Natural killer cell (primary cell): ENCODE data around the gene TSPY4. TPM values are rescaled to one million over a fixed set of nuclear protein-coding genes. Genes with fewer than 3 reads are reported as not detected.
"Not testable (repeated sequence)": the region's sequence is repeated elsewhere in the genome, so short reads cannot be mapped to it uniquely, and the experiment has no call there.

Source experiments
- ATAC-seq, 3 donors: fragments of 150-1000 bp in 2 of 3; fragments of 200-7000 bp in 1 of 3; cut with Tn5 transposase; 1 replicate in 1 of 3; 2 replicates in 2 of 3; pipeline ENCODE4 v1.10.0; 2021; ENCODE audit warnings: mild to moderate bottlenecking in 2 of 3, moderate library complexity in 2 of 3
- DNase-seq, 2 donors: peaks; one replicate each; pipeline versions ENCODE4 v3.0.0 to v3.0.0-alpha.2; 2013 to 2021; ENCODE audit warnings: mixed read lengths in 1 of 2
- H3K27ac ChIP-seq: one replicate; pipeline ENCODE4 v1.5.1; 2013; ENCODE audit warnings: mild to moderate bottlenecking, low read length
- H3K27me3 ChIP-seq: one replicate; pipeline ENCODE4 v1.6.1; 2013; ENCODE audit warnings: low read length; ENCODE audit not compliant: control insufficient read depth, insufficient read depth
- H3K36me3 ChIP-seq: one replicate; pipeline ENCODE4 v1.6.1; 2013; ENCODE audit warnings: low read length; ENCODE audit not compliant: control insufficient read depth, insufficient read depth
- H3K4me1 ChIP-seq: one replicate; pipeline ENCODE4 v1.6.1; 2013; ENCODE audit warnings: low read length; ENCODE audit not compliant: control insufficient read depth, insufficient read depth
- H3K4me3 ChIP-seq: one replicate; pipeline ENCODE4 v1.5.1; 2013; ENCODE audit warnings: low read length
- H3K9me3 ChIP-seq: one replicate; pipeline ENCODE4 v1.6.1; 2013; ENCODE audit warnings: low read length; ENCODE audit not compliant: control insufficient read depth, insufficient read depth
- H3K27ac Mint-ChIP-seq, 2 donors: one replicate each; pipeline ENCODE4 v1.8.0; 2022; ENCODE audit warnings: mild to moderate bottlenecking in 2 of 2, mixed read lengths in 2 of 2, moderate library complexity in 1 of 2
- H3K27me3 Mint-ChIP-seq, 2 donors: one replicate each; pipeline ENCODE4 v1.8.0; 2022; ENCODE audit warnings: low read depth in 2 of 2, mixed read lengths in 2 of 2
- H3K36me3 Mint-ChIP-seq: one replicate; pipeline ENCODE4 v1.8.0; 2022; ENCODE audit warnings: mixed read lengths
- H3K4me1 Mint-ChIP-seq, 2 donors: one replicate each; pipeline ENCODE4 v1.8.0; 2022; ENCODE audit warnings: mixed read lengths in 2 of 2
- H3K4me3 Mint-ChIP-seq: one replicate; pipeline ENCODE4 v1.8.0; 2022; ENCODE audit warnings: mild to moderate bottlenecking, moderate library complexity, mixed read lengths
- H3K9me3 Mint-ChIP-seq, 2 donors: one replicate each; pipeline ENCODE4 v1.8.0; 2022; ENCODE audit warnings: mixed read lengths in 2 of 2
- CTCF ChIP-seq: fragments of 200-600 bp; IDR thresholded peaks from one replicate; pipeline ENCODE4 v1.8.0; 2022; ENCODE audit warnings: antibody characterized with exemption
- WGBS: methylation state at CpG from one replicate; pipeline ENCODE4 v1.1.7; 2013; ENCODE audit warnings: missing lambda C conversion rate; ENCODE audit not compliant: insufficient coverage; 5-methylcytosine and 5-hydroxymethylcytosine counted together
- intact Hi-C: fragments of 100-400 bp; cut with micrococcal nuclease; formaldehyde crosslinking; loops from one replicate; pipeline ENCODE4 v1.14.2; 2022
- total RNA-seq, 4 donors: library from RNA; stranded (reverse); fragments of 120-200 nt in 1 of 4; gene quantifications; one replicate each; pipeline versions ENCODE4 v1.2.3 to v1.2.4, GENCODE V29; 2013 to 2022

Gene TSPY4, protein sequence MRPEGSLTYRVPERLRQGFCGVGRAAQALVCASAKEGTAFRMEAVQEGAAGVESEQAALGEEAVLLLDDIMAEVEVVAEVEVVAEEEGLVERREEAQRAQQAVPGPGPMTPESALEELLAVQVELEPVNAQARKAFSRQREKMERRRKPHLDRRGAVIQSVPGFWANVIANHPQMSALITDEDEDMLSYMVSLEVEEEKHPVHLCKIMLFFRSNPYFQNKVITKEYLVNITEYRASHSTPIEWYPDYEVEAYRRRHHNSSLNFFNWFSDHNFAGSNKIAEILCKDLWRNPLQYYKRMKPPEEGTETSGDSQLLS
- not detected for total RNA-seq
- total RNA-seq (2013): not detected

DNA sequence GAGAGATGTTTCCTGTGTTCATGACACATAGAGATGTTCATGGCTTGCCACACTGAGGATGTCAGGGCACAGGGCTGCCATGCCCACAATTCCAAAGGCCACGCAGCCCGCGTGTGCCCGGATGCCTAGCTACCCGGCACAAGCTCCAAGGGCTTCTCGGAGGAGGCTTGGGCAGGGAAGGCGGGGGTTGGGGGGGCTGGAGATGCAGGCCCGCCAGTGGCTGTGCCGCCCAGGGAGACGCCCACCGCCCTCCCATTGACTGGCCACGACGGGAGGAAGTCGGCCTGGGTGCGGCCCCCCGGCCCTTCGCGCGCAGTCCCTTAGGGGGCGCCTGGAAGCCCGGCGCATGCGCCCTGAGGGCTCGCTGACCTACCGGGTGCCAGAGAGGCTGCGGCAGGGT, at the start of gene TSPY4:
TSS of gene TSPY4 (plus strand) at position 301 of the 400 bp plus-strand sequence. CDS start at position 347, 46 bp downstream.
- H3K36me3 ChIP-seq, DNase-seq, H3K27me3 Mint-ChIP-seq, H3K4me3 Mint-ChIP-seq, ATAC-seq, H3K36me3 Mint-ChIP-seq, H3K4me3 ChIP-seq, H3K27me3 ChIP-seq, H3K9me3 ChIP-seq, intact Hi-C loops, H3K4me1 ChIP-seq, H3K4me1 Mint-ChIP-seq, H3K9me3 Mint-ChIP-seq, H3K27ac ChIP-seq, H3K27ac Mint-ChIP-seq: not testable (repeated sequence)
- no CpG with 5 or more reads among the region's 26 CpGs for WGBS

GRCh38 chrY:9320996-9321395, 16.3 kb upstream of the TSPY4 start:
- H3K4me1 Mint-ChIP-seq: no peaks in the 10 kb centered on the region
- H3K36me3 ChIP-seq: no peaks in the 10 kb centered on the region
- H3K9me3 Mint-ChIP-seq: no peaks in the 10 kb centered on the region
- no peaks in the 10 kb centered on the region for H3K9me3 ChIP-seq
- no peak overlapping the region for H3K27ac ChIP-seq
- H3K4me3 Mint-ChIP-seq: no peak overlapping the region
- 75% methylated on average over 5 of the region's 7 CpGs for WGBS
- H3K36me3 Mint-ChIP-seq: no peaks in the 10 kb centered on the region
- H3K27ac Mint-ChIP-seq: no peak overlapping the region
- no peaks in the 10 kb centered on the region for H3K27me3 Mint-ChIP-seq
- ATAC-seq (no peak), DNase-seq (no peak)
- H3K4me3 ChIP-seq: no peak overlapping the region
- TF ChIP-seq CTCF: no peak
- intact Hi-C loops: no loop called here
- no peaks in the 10 kb centered on the region for H3K27me3 ChIP-seq
- no peaks in the 10 kb centered on the region for H3K4me1 ChIP-seq

DNA sequence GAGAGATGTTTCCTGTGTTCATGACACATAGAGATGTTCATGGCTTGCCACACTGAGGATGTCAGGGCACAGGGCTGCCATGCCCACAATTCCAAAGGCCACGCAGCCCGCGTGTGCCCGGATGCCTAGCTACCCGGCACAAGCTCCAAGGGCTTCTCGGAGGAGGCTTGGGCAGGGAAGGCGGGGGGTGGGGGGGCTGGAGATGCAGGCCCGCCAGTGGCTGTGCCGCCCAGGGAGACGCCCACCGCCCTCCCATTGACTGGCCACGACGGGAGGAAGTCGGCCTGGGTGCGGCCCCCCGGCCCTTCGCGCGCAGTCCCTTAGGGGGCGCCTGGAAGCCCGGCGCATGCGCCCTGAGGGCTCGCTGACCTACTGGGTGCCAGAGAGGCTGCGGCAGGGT, 20.2 kb downstream of the TSPY4 start, which contains the start of gene TSPY8:
TSS of gene TSPY8 (plus strand) at position 301 of the 400 bp plus-strand sequence. CDS start at position 347, 46 bp downstream.
- H3K4me1 ChIP-seq, H3K4me3 Mint-ChIP-seq, H3K36me3 ChIP-seq, H3K36me3 Mint-ChIP-seq, H3K4me1 Mint-ChIP-seq, ATAC-seq, H3K27ac Mint-ChIP-seq, intact Hi-C loops, H3K9me3 Mint-ChIP-seq, H3K9me3 ChIP-seq, DNase-seq, H3K27ac ChIP-seq, H3K27me3 Mint-ChIP-seq, H3K4me3 ChIP-seq, H3K27me3 ChIP-seq: not testable (repeated sequence)
- no CpG with 5 or more reads among the region's 25 CpGs for WGBS

Other genes starting within 250 kb of the TSPY4 start
- gene TSPY8, start 20.3 kb downstream of the TSPY4 start, total RNA-seq: not detected
- not detected for gene TSPY3, start 61.0 kb downstream of the TSPY4 start, total RNA-seq
- gene TSPY1, start 129.5 kb downstream of the TSPY4 start, total RNA-seq: not detected
- gene TSPY9, start 149.8 kb downstream of the TSPY4 start, total RNA-seq: not detected
- not detected for gene TSPY10, start 190.4 kb downstream of the TSPY4 start, total RNA-seq